ENCODE measurements around the gene EFNA2.

The EFNA2 gene

DNA sequence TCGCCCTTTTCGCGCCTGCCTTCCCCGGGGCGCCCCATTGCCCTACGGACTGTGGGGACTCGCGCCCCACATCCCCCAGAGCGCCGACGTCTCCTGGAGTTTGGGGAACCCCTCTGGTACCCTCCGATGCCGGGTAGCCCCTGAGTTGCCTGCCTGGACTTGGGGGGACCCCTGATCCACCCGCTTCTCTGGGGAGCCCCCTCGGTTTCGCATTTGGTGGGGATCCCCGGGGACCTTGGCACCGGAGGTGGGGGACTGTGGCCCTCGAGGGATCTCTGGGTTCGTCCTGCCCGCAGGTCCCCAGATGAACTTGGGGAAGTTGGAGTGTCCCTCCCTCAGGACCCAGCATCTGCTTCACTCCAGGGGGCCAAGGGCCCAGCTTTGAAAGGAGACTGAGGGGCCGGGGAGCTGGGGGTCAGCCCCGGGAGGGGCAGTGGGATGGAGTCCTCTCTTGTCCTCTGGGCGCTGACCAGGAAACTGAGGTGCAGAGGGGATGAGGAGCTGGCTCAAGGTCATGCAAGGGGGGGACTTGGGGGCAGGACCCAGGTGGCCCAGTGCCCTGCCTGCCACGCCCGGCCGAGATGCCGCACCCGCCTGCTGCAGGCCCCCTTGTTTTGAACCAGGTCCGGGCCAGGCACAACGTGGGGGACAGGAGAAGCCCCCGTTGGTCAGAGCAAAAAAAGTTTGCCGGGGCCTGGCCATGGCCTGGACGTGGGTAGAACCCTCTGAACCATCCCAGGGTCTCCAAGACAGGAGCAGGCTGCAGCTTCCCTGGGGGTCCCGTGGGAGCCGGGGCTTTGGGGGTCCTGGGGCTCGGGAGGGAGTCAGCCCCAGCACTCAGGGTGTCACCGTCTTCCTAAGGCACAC, 1.0 kb downstream of the EFNA2 start:
- ChIA-PET POLR2A (interaction anchor here (1.3 kb wide), 1 partner anchor 18 kb away, joined by 5 read pairs; no protein-coding TSS in a partner anchor), CTCF (no interaction called here)
- TF ChIP-seq, protein P1, sequence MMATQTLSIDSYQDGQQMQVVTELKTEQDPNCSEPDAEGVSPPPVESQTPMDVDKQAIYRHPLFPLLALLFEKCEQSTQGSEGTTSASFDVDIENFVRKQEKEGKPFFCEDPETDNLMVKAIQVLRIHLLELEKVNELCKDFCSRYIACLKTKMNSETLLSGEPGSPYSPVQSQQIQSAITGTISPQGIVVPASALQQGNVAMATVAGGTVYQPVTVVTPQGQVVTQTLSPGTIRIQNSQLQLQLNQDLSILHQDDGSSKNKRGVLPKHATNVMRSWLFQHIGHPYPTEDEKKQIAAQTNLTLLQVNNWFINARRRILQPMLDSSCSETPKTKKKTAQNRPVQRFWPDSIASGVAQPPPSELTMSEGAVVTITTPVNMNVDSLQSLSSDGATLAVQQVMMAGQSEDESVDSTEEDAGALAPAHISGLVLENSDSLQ (IDR thresholded peaks at IDR 0.05) = no peak
- TF ChIP-seq NFRKB (IDR thresholded peaks at IDR 0.05) (no peak), TARDBP (IDR thresholded peaks at IDR 0.05) (no peak), FOXA1 (IDR thresholded peaks at IDR 0.05) (no peak), LEF1 (IDR thresholded peaks at IDR 0.05; ENCODE audit: borderline replicate concordance) (no peak), ELF4 (IDR thresholded peaks at IDR 0.05) (no peak), FOXK2 (IDR thresholded peaks at IDR 0.05) (no peak), SP1 (IDR thresholded peaks at IDR 0.05) (no peak), HDGF (IDR thresholded peaks at IDR 0.05; ENCODE audit: borderline replicate concordance) (no peak)
- no peak for DNase-seq (ENCODE audit: extremely low spot score)

DNA sequence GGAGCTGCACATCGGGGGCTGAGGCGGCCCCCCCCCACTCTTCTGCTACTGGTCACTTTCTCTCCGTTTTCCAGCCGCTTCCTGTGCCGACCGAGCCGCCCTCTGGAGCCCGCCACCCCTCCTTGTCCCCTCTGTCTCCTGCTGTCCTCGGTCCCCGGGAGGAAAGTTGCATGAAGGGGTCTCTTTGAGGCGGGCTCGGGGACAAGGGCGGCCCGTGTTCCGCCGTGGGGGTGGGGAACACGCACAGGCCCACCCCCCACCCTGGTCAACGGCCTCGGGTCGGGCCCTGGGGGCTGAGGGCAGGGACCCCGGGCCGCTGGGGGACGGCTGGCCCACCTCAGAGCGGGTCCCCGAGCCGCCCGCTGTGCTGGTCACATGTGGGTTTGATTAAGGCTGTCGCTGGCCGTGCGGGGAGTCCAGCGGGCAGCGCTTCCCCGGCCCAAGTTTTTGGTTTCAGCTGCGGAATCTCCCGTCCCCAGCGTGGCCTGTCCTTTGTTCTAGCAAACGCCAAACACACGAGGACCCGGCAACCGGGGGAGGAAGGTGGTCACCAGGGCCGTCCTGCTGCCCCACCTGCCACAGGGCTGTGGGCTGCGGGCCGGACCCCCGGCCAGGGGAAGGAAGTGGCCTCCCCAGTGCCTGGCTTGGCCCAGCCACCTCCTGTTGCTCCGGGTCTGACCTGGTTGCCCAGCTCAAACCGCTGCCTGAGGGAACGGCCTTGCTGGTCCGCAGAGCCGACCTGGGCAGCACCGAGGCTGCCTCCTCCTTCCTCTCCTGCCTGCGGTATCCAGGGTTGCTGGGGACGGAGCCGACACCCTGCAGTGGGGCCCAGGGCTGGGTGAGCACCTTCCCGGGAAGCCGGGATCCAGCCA, 1.9 kb downstream of the EFNA2 start:
- DNase-seq (ENCODE audit: extremely low spot score) = no peak
- ChIA-PET POLR2A (interaction anchor here (1.3 kb wide), 1 partner anchor 19 kb away, joined by 5 read pairs; no protein-coding TSS in a partner anchor), CTCF (no interaction called here)
- no peak for TF ChIP-seq ARNT (IDR thresholded peaks at IDR 0.05)

DNA sequence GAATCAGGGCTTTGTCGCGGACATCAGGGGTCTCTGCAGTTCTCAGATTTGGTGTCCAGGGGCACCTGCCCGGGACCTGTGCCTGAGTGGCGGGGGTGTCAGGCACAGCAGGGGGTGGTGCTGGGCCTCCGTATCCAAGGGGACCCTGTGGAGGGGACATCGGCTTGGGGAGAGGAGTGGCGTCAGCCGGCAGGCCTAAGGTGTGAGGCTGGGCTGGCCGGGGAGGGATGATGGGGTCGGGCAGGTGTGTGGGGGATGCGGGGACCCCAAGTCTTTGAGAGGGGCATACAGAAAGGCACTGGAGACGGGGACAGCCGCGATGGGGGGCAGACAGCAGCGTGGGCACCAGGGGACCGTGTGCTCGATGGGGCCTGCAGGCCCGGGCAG, 2.5 kb downstream of the EFNA2 start:
- POLR2A ChIA-PET = no interaction called here
- TF ChIP-seq TARDBP (IDR thresholded peaks at IDR 0.05) = no peak
- TF ChIP-seq SUZ12 (IDR thresholded peaks at IDR 0.05) = no peak
- TF ChIP-seq BHLHE40 (IDR thresholded peaks at IDR 0.05; ENCODE audit: borderline replicate concordance) = no peak
- TF ChIP-seq FOXM1 (IDR thresholded peaks at IDR 0.05; ENCODE audit: borderline replicate concordance) = no peak
- TF ChIP-seq NFRKB (IDR thresholded peaks at IDR 0.05) = no peak
- no peak for TF ChIP-seq ZNF384 (IDR thresholded peaks at IDR 0.05)
- TF ChIP-seq ARNT (IDR thresholded peaks at IDR 0.05) = no peak
- no peak for TF ChIP-seq ELF4 (IDR thresholded peaks at IDR 0.05)
- no peak for TF ChIP-seq CTBP1 (IDR thresholded peaks at IDR 0.05; ENCODE audit: borderline replicate concordance)
- no peak for TF ChIP-seq FOXA1 (IDR thresholded peaks at IDR 0.05)
- TF ChIP-seq LEF1 (IDR thresholded peaks at IDR 0.05; ENCODE audit: borderline replicate concordance) = no peak
- TF ChIP-seq SP1 (IDR thresholded peaks at IDR 0.05) = no peak
- no peak for TF ChIP-seq FOXK2 (IDR thresholded peaks at IDR 0.05)
- TF ChIP-seq L3MBTL2 (conservative IDR thresholded peaks at IDR 0.05) = no peak
- no peak for TF ChIP-seq HDGF (IDR thresholded peaks at IDR 0.05; ENCODE audit: borderline replicate concordance)
- TF ChIP-seq, protein P1 (IDR thresholded peaks at IDR 0.05) = no peak
- CTCF ChIA-PET = no interaction called here
- DNase-seq (ENCODE audit: extremely low spot score) = no peak

DNA sequence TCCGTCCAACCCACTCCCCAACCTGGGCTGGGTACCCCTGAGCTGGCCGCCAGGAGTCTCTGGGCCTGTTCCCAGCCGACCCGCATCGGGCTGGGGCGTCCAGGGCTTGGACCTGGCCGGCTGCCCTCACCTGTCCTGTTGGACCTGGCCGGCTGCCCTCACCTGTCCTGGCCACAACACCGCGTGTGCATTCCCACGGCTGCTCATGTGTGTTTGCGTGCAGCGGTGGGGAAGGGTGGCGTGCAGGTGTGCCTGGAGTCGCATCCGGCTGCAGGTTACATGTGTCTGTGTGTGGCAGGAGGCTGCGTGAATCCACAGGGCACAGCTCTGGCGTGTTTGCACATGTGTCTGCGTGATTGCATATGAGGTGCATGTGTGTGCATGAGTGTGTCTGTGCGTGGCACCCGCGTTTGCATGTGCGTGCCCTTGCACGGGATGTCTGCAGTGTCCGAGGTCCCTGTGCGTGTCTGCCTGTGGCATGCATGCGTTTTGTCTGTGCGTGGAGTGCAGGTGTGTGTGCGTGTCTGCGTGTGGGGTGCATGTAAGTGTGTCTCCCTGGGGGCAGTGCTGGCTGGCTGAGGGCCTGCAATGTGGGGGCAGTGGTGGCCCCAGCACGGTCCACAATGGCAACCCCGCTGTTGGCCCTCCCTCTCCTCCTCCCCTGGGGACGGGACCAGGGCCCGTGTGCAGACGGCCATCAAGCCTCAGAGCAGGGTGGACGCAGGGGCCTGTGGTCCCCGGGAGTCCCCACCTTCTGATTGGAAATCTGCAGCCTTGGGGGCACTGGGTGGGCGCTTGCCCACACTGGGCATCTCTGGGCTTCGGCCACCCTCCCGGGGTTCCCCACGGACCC, 3.4 kb downstream of the EFNA2 start:
- CTCF ChIA-PET = no interaction called here
- POLR2A ChIA-PET = no interaction called here
- no peak for DNase-seq (ENCODE audit: extremely low spot score)
- TF ChIP-seq SP1 (IDR thresholded peaks at IDR 0.05) (no peak), FOXA1 (IDR thresholded peaks at IDR 0.05) (no peak)

DNA sequence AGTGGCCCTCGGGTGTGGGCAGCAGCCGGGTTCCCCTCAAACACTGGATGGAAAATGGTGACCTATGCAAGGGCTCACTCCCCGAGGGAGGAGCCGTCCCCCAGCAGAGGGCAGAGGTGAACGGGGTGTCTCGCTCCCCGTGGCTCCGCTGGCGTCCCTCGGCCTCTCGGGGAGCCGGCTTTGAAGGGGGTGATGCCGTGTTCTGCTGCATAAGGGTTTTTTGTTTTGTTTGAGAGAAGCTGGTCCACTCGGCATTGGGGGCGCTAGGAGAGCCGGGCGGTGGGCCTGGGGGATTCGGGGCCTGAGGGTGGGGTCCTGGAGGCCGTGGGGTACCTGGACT, 4.0 kb downstream of the EFNA2 start:
- TF ChIP-seq NFRKB (IDR thresholded peaks at IDR 0.05) (no peak), HDGF (IDR thresholded peaks at IDR 0.05; ENCODE audit: borderline replicate concordance) (no peak), LEF1 (IDR thresholded peaks at IDR 0.05; ENCODE audit: borderline replicate concordance) (no peak), TARDBP (IDR thresholded peaks at IDR 0.05) (no peak), L3MBTL2 (conservative IDR thresholded peaks at IDR 0.05) (no peak), FOXA1 (IDR thresholded peaks at IDR 0.05) (no peak), CTBP1 (IDR thresholded peaks at IDR 0.05; ENCODE audit: borderline replicate concordance) (no peak), SUZ12 (IDR thresholded peaks at IDR 0.05) (no peak), ARNT (IDR thresholded peaks at IDR 0.05) (no peak), FOXK2 (IDR thresholded peaks at IDR 0.05) (no peak), SP1 (IDR thresholded peaks at IDR 0.05) (no peak), BHLHE40 (IDR thresholded peaks at IDR 0.05; ENCODE audit: borderline replicate concordance) (no peak), ZNF384 (IDR thresholded peaks at IDR 0.05) (no peak)
- TF ChIP-seq, protein P1 (IDR thresholded peaks at IDR 0.05) = no peak
- CTCF ChIA-PET = no interaction called here
- POLR2A ChIA-PET = no interaction called here
- DNase-seq (ENCODE audit: extremely low spot score) = no peak

Data from HEK293T (cell line).